ENCODE data around the gene EHBP1L1. TPM values are rescaled to one million over a fixed set of nuclear protein-coding genes. Genes with fewer than 3 reads are reported as not detected.

The EHBP1L1 gene
- total RNA-seq, 1 experiment from 2014 or later = 105 TPM

GRCh38 chr11:65607614-65608426 lies 32.0 kb downstream of the EHBP1L1 start:
- peaks cover 14 to 22% of the 10 kb centered on the region in 2 experiments; a peak in 3 of 4 replicates for H3K36me3 ChIP-seq (ENCODE audit: control insufficient read depth in 1 of 2, insufficient read depth in 2 of 2, low read length in 2 of 2)
- peaks cover 9 to 51% of the 10 kb centered on the region in 2 experiments; a peak in 3 of 4 replicates for H3K4me1 ChIP-seq (ENCODE audit: control insufficient read depth in 1 of 2, insufficient read depth in 2 of 2, low read length in 2 of 2)
- H3K4me3 ChIP-seq (replicated peaks in 1 of 2; ENCODE audit: low read depth in 1 of 2, low read length in 2 of 2) = peak overlapping the region; percentile 7 to 35; a peak in 3 of 4 replicates
- ChIA-PET POLR2A (interaction anchor here (1.5 kb wide), 1 partner anchor 30 kb away, joined by 3 read pairs; the partner anchor contains the start of gene SIPA1), RAD21 (ENCODE audit: low non-redundant PET in 1 of 2, low total read pairs in 2 of 2, uncharacterized antibody in 2 of 2, unreplicated experiment in 2 of 2) (interaction anchor here in 1 of 2 experiments (0.5 kb wide), 1 partner anchor 67 kb away, joined by 3 read pairs; no protein-coding TSS in a partner anchor), CTCF (interaction anchor here (2.7 kb wide), 1 partner anchor 14 kb away, joined by 13 read pairs; no protein-coding TSS in a partner anchor)
- DNase-seq (ENCODE audit: low read depth, low spot score) (no peak), ATAC-seq (no peak)
- peak overlapping the region; percentile 67 for H3K27ac ChIP-seq (ENCODE audit: low read depth, low read length)
- TF ChIP-seq TCF7L2 (IDR thresholded peaks at IDR 0.05; ENCODE audit: borderline replicate concordance, extremely low read depth, insufficient read depth, insufficient read length) = no peak
- no peak for TF ChIP-seq ZFX (IDR thresholded peaks at IDR 0.05)
- no peak for TF ChIP-seq CEBPB (IDR thresholded peaks at IDR 0.05; ENCODE audit: low read depth)
- TF ChIP-seq EGR1 (IDR thresholded peaks at IDR 0.05; ENCODE audit: low read depth) = no peak
- TF ChIP-seq SRF (IDR thresholded peaks at IDR 0.05; ENCODE audit: low read depth) = no peak
- TF ChIP-seq, protein P1, sequence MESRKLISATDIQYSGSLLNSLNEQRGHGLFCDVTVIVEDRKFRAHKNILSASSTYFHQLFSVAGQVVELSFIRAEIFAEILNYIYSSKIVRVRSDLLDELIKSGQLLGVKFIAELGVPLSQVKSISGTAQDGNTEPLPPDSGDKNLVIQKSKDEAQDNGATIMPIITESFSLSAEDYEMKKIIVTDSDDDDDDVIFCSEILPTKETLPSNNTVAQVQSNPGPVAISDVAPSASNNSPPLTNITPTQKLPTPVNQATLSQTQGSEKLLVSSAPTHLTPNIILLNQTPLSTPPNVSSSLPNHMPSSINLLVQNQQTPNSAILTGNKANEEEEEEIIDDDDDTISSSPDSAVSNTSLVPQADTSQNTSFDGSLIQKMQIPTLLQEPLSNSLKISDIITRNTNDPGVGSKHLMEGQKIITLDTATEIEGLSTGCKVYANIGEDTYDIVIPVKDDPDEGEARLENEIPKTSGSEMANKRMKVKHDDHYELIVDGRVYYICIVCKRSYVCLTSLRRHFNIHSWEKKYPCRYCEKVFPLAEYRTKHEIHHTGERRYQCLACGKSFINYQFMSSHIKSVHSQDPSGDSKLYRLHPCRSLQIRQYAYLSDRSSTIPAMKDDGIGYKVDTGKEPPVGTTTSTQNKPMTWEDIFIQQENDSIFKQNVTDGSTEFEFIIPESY (IDR thresholded peaks at IDR 0.05; ENCODE audit: extremely low read depth, insufficient replicate concordance, low read length) = no peak
- no peak for TF ChIP-seq SIN3A (IDR thresholded peaks at IDR 0.05; ENCODE audit: low read depth)
- TF ChIP-seq POLR2AphosphoS5 (IDR thresholded peaks at IDR 0.05; ENCODE audit: low read depth, low read length) = no peak
- TF ChIP-seq FOSL1 (IDR thresholded peaks at IDR 0.05; ENCODE audit: low read depth) = no peak
- no peaks in the 10 kb centered on the region for H3K9me3 ChIP-seq (ENCODE audit: control insufficient read depth in 1 of 2, insufficient read depth in 1 of 2, low read depth in 1 of 2, low read length in 2 of 2)
- H4K20me1 ChIP-seq (ENCODE audit: insufficient read depth) = no peaks in the 10 kb centered on the region
- no peaks in the 10 kb centered on the region for H3K9me2 ChIP-seq (ENCODE audit: insufficient read depth)
- no TSS peak for BruUV-seq (replicated peaks)
- peak overlapping the region; percentile 68 for H3K4me2 ChIP-seq (ENCODE audit: low read length)
- H3K27me3 ChIP-seq (ENCODE audit: insufficient read depth, low read length) = no peaks in the 10 kb centered on the region
- intact Hi-C loops (cut with micrococcal nuclease) = no loop called here
- peak overlapping the region; percentile 43 for H3K9ac ChIP-seq (ENCODE audit: low read length)
- no peak overlapping the region for H2AFZ ChIP-seq (ENCODE audit: low read depth, low read length, poor library complexity, severe bottlenecking)
- H3K79me2 ChIP-seq (ENCODE audit: insufficient read depth, low read length) = peaks cover 31% of the 10 kb centered on the region
